DMS79 treated with DMSO at 0.1 percent for 48 hours (cell line): ENCODE results near the gene TATDN3.
A peak's percentile ranks its signal among the peaks of the same experiment; 100 is the strongest.
"Not testable (repeated sequence)": the region's sequence is repeated elsewhere in the genome, so short reads cannot be mapped to it uniquely, and the experiment has no call there.

Source experiments
- DNase-seq: peaks from one replicate; lab custom pipeline; 2025; lab: John Stamatoyannopoulos, UW

TATDN3 gene

GRCh38 chr1:212828395-212828794 is 36.7 kb downstream of the TATDN3 start:
- no peak for DNase-seq

DNA sequence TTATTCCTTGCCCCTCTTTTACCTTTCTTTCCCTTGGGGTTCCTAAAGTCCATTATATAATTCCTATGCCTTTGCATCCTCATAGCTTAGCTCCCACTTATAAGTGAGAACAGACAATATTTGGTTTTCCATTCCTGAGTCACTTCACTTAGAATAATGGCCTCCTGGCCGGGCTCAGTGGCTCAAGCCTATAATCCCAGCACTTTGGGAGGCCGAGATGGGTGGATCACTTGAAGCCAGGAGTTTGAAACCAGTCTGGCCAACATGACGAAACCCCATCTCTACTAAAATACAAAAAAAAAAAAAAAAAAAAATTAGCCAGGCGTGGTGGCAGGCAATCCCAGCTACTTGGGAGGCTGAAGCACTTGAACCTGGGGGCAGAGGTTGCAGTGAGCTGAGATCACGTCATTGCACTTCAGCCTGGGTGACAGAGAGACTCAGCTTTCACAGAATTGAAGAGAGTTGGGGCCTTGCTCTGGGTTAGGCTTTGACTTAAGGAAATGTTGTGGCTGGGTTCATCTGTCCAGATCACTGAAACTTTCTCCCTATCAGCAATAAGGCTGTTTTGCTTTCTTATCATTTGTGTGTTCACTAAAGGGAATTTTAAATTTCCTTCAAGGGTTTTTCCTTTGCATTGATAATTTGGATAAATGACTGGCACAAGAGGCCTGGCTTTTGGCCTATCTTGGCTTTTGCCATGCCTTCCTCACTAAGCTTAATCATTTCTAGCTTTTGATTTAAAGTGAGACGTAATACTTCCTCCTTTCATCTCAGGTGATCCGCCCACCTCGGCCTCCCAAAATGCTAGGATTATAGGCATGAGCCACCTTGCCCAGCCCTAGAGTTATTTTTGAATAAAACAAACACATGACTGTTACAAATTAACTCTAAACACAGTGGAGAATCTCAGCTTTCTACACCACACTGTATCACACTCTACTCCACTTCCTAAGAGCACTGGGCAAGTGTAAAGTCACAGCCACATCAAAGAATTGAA is 41.8 kb downstream of the TATDN3 start:
- not testable (repeated sequence) for DNase-seq

DNA sequence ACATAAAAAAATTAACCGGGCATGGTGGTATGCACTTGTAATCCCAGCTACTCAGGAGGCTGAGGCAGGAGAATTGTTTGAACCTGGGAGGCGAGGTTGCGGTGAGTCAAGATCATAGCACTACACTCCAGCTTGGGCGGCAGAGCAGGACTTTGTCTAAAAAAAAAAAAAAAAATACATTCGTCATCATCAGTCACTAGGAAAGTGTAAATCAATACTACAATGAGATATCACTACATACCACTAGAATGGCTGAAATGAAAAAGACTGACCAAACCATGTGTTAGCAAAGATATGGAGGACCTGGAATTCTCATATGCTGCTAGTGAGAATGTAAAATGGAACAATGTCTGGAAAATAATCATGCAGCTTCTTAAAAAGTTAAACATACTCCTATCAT is 46.5 kb downstream of the TATDN3 start:
- no peak for DNase-seq

DNA sequence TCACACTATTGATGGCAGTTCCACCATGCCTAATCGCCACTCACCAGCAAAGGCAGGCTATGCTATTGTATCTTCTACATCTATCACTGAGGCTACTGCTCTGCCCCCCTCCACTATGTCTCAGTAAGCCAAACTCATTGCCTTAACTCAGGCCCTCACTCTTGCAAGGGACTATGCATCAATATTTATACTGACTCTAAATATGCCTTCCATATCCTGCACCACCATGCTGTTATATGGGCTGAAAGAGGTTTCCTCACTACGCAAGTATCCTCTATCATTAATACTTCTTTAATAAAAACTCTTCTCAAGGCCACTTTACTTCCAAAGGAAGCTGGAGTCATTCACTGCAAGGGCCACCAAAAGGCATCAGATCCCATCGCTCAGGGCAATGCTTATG is 52.8 kb downstream of the TATDN3 start:
- not testable (repeated sequence) for DNase-seq

DNA sequence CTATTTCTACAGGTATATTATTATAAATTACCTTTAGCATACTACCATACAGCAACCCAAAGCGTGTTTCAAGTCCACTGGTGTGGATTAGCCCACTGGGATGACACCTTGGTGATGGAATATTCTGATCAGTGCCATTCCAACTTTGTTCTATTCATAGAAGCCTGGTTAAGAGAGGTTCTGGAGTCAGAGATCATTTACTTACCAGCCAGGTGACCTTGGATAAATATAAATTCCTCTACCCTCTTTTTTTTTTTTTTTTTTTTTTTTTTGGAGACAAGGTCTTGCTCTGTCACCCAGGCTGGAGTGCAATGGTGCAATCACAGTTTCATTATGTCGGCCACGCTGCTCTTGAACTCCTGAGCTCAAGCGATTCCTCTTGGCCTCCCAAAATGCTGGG is 55.9 kb downstream of the TATDN3 start, which contains the start of gene SPATA45:
Gene SPATA45, minus strand, starts transcription at position 101 of the 400 bp plus-strand sequence. CDS start 11,500 bp downstream, outside the sequence.
- DNase-seq: no peak

- no peak for DNase-seq
These were observed 60.5 kb downstream of the TATDN3 start for GRCh38 chr1:212852105-212852688.

DNA sequence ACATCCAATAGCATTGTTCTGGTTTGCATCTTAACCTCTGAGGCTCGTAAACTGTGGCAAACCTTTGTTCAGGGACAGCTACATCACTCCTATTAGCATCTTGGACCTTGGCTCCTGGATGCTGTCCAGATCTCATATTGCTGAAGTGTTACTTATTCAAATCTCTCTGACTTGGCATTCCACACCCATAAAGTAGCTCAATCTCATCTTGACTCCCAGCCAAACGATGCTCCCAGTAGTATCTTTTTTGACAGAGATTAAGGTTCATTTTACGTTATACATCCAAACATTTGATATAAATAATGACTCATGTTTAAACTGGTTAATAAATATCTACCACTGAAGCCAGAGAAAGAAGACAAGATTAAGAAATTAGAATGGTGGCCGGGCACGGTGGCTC is 62.0 kb downstream of the TATDN3 start:
- no peak for DNase-seq

GRCh38 chr1:212856755-212857154 is 65.1 kb downstream of the TATDN3 start:
- no peak for DNase-seq

DNA sequence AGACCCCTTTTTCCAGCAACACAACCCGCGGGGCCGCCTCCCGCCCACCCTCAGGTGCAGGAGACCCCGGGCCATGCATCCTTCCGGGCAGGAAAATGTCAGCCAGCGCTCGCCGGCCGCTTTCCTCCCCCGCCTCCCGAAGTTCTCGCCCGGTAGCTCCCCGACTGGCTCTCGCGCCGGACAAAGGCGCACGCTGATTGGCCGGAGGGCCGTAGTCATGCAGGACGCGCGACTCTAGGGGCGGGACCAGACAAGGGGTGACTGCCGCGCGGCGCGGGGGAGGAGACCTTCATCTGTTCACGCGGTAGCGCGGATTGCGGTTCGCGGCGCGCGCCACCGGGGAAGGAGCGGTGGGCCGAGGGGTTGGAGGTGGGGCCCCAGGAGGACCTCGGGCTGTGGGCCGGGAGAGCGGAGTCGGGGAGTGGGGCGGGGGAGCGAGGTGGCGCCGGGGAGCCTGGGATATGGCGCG is 66.3 kb downstream of the TATDN3 start, which contains the start of gene FLVCR1:
Gene FLVCR1, plus strand, starts transcription at position 284 of the 469 bp plus-strand sequence. Its CDS starts 178 bp downstream, at position 462.
- DNase-seq: peak; percentile 95

- peak; percentile 43 for DNase-seq
These were observed 67.0 kb downstream of the TATDN3 start for GRCh38 chr1:212858461-212859265.

DNA sequence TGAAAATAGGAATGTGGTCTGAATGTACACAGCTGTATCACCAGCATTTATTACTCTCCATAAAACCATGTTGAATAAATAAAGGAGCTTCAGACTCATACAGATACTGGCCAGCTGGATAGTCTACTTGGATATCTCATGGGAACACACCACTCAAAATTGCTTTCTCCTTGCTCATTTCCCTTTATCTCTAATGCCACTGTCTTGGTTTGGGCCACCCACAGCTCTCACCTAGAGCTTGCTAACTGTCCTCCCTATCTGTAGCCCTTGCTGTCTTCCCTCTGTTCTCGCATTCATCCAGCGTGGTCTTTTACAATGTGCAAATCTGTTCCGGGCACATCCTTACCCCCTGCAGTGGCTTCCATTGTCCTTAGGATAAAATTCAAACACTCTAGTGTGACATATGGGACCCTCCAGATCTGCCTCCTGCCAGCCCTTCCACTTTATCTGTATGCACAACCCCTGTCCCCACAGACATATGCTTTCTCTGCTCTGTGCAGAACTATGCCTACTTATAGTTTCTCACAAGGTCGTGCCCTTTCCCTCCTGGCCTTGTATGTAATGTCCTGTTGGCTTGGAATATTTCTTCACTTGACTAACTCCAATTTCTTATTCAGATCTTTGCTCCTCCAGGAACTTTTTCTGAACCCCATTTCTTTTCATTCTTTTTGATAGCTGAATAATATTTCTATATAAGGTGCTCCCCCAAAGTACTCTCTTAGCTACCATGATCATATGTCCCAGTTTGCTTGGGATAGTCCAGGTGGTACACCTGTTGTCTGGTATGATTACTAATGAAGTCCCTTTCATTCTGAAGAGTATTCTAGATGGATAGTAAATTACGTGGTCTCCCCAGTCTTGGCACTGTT is 69.3 kb downstream of the TATDN3 start:
- DNase-seq: no peak

DNA sequence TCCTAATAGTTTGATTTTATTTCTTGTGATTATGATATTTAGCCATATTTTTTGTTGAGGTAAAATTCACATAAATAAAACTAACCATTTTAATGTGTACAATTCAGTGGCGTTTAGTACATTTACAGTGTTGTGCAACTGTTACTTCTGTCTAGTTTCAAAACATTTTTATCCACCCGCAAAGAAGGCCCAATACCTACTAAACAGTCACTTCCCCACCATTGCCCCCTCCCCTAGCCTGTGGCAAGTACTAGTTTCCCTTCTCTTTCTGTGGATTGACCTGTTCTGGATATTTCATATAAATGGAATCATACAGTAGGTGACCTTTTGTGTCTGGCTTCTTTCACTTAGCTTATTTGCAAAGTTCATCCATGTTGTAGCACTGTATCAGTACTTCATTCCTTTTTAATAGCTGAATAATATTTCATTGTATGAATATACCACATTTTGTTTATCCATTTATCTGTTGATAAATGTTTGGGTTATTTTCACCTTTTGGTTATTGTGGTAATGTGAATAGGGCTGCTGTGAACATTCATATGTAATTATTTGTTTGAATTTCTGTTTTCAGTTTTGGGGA is 70.5 kb downstream of the TATDN3 start:
- no peak for DNase-seq

- DNase-seq: not testable (repeated sequence)
These were observed 71.7 kb downstream of the TATDN3 start for GRCh38 chr1:212863345-212863744.

- DNase-seq: no peak
These were observed 72.5 kb downstream of the TATDN3 start for GRCh38 chr1:212864201-212864600.
